Activated CD8-positive, alpha-beta memory T cell treated with anti-CD3 and anti-CD28 coated beads, Interleukin-2, amount 50 U/mL, for 4 hours (primary cell): Measurements from ENCODE around the gene CXXC5.

Experiments
- DNase-seq: peaks from one replicate; pipeline ENCODE4 v3.0.0-alpha.2; 2020

Gene CXXC5

GRCh38 chr5:139638736-139639618 is 9.2 kb upstream of the CXXC5 start:
- DNase-seq = peak; percentile 8

- DNase-seq = peak; percentile 8
Measured at GRCh38 chr5:139639619-139640380, 8.3 kb upstream of the CXXC5 start.

- peak; percentile 12 for DNase-seq
Measured at GRCh38 chr5:139640421-139641115, 7.6 kb upstream of the CXXC5 start.

GRCh38 chr5:139641116-139642080 is 6.8 kb upstream of the CXXC5 start:
- DNase-seq = no peak

GRCh38 chr5:139642213-139642612 is 5.9 kb upstream of the CXXC5 start:
- peak; percentile 1 for DNase-seq

- peak; percentile 11 for DNase-seq
Measured at GRCh38 chr5:139642891-139643871, 5.0 kb upstream of the CXXC5 start.

- peak; percentile 4 for DNase-seq
Measured at GRCh38 chr5:139644001-139644456, 4.1 kb upstream of the CXXC5 start.

GRCh38 chr5:139644646-139645429 is 3.3 kb upstream of the CXXC5 start:
- DNase-seq = peak; percentile 1

GRCh38 chr5:139645430-139645871 is 2.7 kb upstream of the CXXC5 start:
- no peak for DNase-seq

- peak; percentile 3 for DNase-seq
Measured at GRCh38 chr5:139646111-139646510, 2.0 kb upstream of the CXXC5 start.

- DNase-seq = peak; percentile 12
Measured at GRCh38 chr5:139646912-139647505, 1.1 kb upstream of the CXXC5 start.

GRCh38 chr5:139647506-139648204 is 494 bp upstream of the CXXC5 start:
- DNase-seq = peak; percentile 6

- peak; percentile 30 for DNase-seq
Measured at GRCh38 chr5:139649082-139649991, 1.2 kb downstream of the CXXC5 start.

GRCh38 chr5:139650031-139650688 is 2.0 kb downstream of the CXXC5 start:
- DNase-seq = peak; percentile 43

- DNase-seq = no peak
Measured at GRCh38 chr5:139650689-139651042, 2.5 kb downstream of the CXXC5 start.

- DNase-seq = no peak
Measured at GRCh38 chr5:139651043-139651834, 3.1 kb downstream of the CXXC5 start.
